OCI-LY7 (cell line): Measurements from ENCODE around the gene ATP2A1. TPM values are rescaled to one million over a fixed set of nuclear protein-coding genes. Genes with fewer than 3 reads are reported as not detected.
"Not testable (repeated sequence)": the region's sequence is repeated elsewhere in the genome, so short reads cannot be mapped to it uniquely, and the experiment has no call there.

Experiments used
- BruUV-seq: library from RNA; stranded (reverse); fragments of 400-500 nt; replicated peaks from 2 replicates; lab custom pipeline; 2021; lab: Mats Ljungman, UMichigan
- CTCF ChIA-PET: fragments of 300-600 bp; sonication (Branson Sonifier 250); formaldehyde crosslinking; loops from one replicate; lab custom pipeline; 2022; ENCODE audit warnings: antibody characterized with exemption; ENCODE audit not compliant: unreplicated experiment; lab: Charles Lee
- POLR2A ChIA-PET: fragments of 300-600 bp; sonication (Branson Sonifier 250); formaldehyde crosslinking; loops from one replicate; lab custom pipeline; 2022; ENCODE audit warnings: antibody characterized with exemption; lab: Charles Lee
- DNase-seq: peaks from one replicate; pipeline ENCODE4 v3.0.0-alpha.2; 2015; ENCODE audit warnings: low spot score
- H2AFZ ChIP-seq: fragments of 200-600 bp; sonication (generic), shearing (Covaris generic); 2 replicates; pipeline ENCODE4 v1.6.1; 2014; ENCODE audit warnings: mild to moderate bottlenecking, antibody characterized with exemption, low read length, moderate library complexity
- H3K27ac ChIP-seq: fragments of 200-600 bp; sonication (generic); 2 replicates; pipeline ENCODE4 v1.5.1; 2014; ENCODE audit warnings: mixed run types, low read depth, mild to moderate bottlenecking, moderate library complexity, low read length, inconsistent platforms; ENCODE audit not compliant: poor library complexity, severe bottlenecking
- H3K36me3 ChIP-seq: fragments of 200-600 bp; sonication (generic); 2 replicates; pipeline ENCODE4 v1.6.1; 2014; ENCODE audit warnings: mild to moderate bottlenecking, antibody characterized with exemption, low read length, moderate library complexity, mixed read lengths; ENCODE audit not compliant: insufficient read depth
- H3K4me1 ChIP-seq: fragments of 200-600 bp; sonication (generic); 2 replicates; pipeline ENCODE4 v1.5.1; 2014; ENCODE audit warnings: mild to moderate bottlenecking, low read length; ENCODE audit not compliant: insufficient read depth, poor library complexity, severe bottlenecking
- H3K4me2 ChIP-seq: fragments of 200-600 bp; sonication (generic); 2 replicates; pipeline ENCODE4 v1.6.1; 2014; ENCODE audit warnings: mild to moderate bottlenecking, low read length
- H3K4me3 ChIP-seq: fragments of 200-600 bp; sonication (generic); 2 replicates; pipeline ENCODE4 v1.5.1; 2014; ENCODE audit warnings: mild to moderate bottlenecking, low read depth, low read length; ENCODE audit not compliant: poor library complexity, severe bottlenecking
- H3K79me2 ChIP-seq: fragments of 200-600 bp; sonication (generic); 2 replicates; pipeline ENCODE4 v1.6.1; 2016; ENCODE audit warnings: low read depth, mild to moderate bottlenecking, low read length, moderate library complexity, mixed read lengths; ENCODE audit not compliant: insufficient read depth
- H3K9me2 ChIP-seq: fragments of 200-600 bp; sonication (generic); 2 replicates; pipeline ENCODE4 v1.6.1; 2016; ENCODE audit warnings: mild to moderate bottlenecking, low read length, mixed read lengths; ENCODE audit not compliant: insufficient read depth
- H3K9me3 ChIP-seq: fragments of 200-600 bp; sonication (generic); 2 replicates; pipeline ENCODE4 v1.6.1; 2014; ENCODE audit warnings: mild to moderate bottlenecking, mixed run types, low read length, mixed read lengths
- H4K20me1 ChIP-seq: fragments of 200-600 bp; sonication (generic); 2 replicates; pipeline ENCODE4 v1.6.1; 2014; ENCODE audit warnings: mild to moderate bottlenecking, antibody characterized with exemption, low read length, moderate library complexity, mixed read lengths; ENCODE audit not compliant: insufficient read depth
- CTCF ChIP-seq: fragments of 200-600 bp; sonication (generic); conservative IDR thresholded peaks from 2 replicates; pipeline ENCODE4 v1.5.1; 2014; ENCODE audit warnings: mild to moderate bottlenecking, antibody characterized with exemption, low read length, moderate library complexity, mixed read lengths
- EZH2phosphoT487 ChIP-seq: fragments of 200-600 bp; sonication (generic); IDR thresholded peaks from 2 replicates; pipeline ENCODE4 v1.6.1; 2018; ENCODE audit warnings: low read depth, borderline replicate concordance, mild to moderate bottlenecking, mixed run types, antibody characterized with exemption, low read length, moderate library complexity, mixed read lengths
- intact Hi-C: fragments of 100-400 bp; cut with micrococcal nuclease; formaldehyde crosslinking; loops from one replicate; pipeline ENCODE4 v1.10.0; 2022; ENCODE audit not compliant: unreplicated experiment
- total RNA-seq, 2 experiments: library from RNA; depleted of rRNA in 1 of 2; stranded (reverse); fragments of >200 nt in 1 of 2; shearing (Covaris generic) in 1 of 2; gene quantifications; 2 replicates each; pipeline ENCODE4 v1.2.3, GENCODE V29; 2014 to 2022

The ATP2A1 gene
- total RNA-seq, 2 experiments from 2014 or later, result 5.0 TPM

- H3K9me3 ChIP-seq, result no peaks in the 10 kb centered on the region
- peak overlapping the region; percentile 64 for H3K27ac ChIP-seq
- POLR2A ChIA-PET, result interaction anchor here (1.2 to 1.4 kb wide), 3 partner anchors 16 to 65 kb away, joined by 3 to 5 read pairs (median 4); no protein-coding TSS in a partner anchor
- peak overlapping the region; percentile 77 for H3K4me3 ChIP-seq
- H3K4me1 ChIP-seq, result peaks cover 24% of the 10 kb centered on the region
- TF ChIP-seq EZH2phosphoT487 (no peak), CTCF (no peak)
- BruUV-seq, result no TSS peak
- DNase-seq, result peak; percentile 93
- H2AFZ ChIP-seq, result peak overlapping the region; percentile 60; the same call in 1 of the 2 replicates
- H4K20me1 ChIP-seq, result no peaks in the 10 kb centered on the region
- peak overlapping the region; percentile 92 for H3K4me2 ChIP-seq
- no peaks in the 10 kb centered on the region for H3K9me2 ChIP-seq
- CTCF ChIA-PET, result interaction anchor here (1.3 kb wide), 1 partner anchor 56 kb away, joined by 3 read pairs; no protein-coding TSS in a partner anchor
- no peaks in the 10 kb centered on the region for H3K36me3 ChIP-seq
- peaks cover 6% of the 10 kb centered on the region; the same call in 1 of the 2 replicates for H3K79me2 ChIP-seq
- intact Hi-C loops, result loop anchor here (1.0 to 10.0 kb wide), 2 partner anchors 65 to 1875 kb away; no protein-coding TSS in a partner anchor
Measured at GRCh38 chr16:28879841-28880588, 1.7 kb downstream of the ATP2A1 start.

- no peaks in the 10 kb centered on the region for H4K20me1 ChIP-seq
- H3K27ac ChIP-seq, result no peak overlapping the region
- POLR2A ChIA-PET, result no interaction called here
- TF ChIP-seq EZH2phosphoT487, result no peak
- no peak for TF ChIP-seq CTCF
- peak overlapping the region; percentile 92; the same call in 1 of the 2 replicates for H3K4me2 ChIP-seq
- H3K9me2 ChIP-seq, result no peaks in the 10 kb centered on the region
- peaks cover 24% of the 10 kb centered on the region for H3K4me1 ChIP-seq
- H3K9me3 ChIP-seq, result no peaks in the 10 kb centered on the region
- CTCF ChIA-PET, result no interaction called here
- DNase-seq, result no peak
- BruUV-seq, result no TSS peak
- no peaks in the 10 kb centered on the region for H3K36me3 ChIP-seq
- intact Hi-C loops, result no loop called here
- H3K4me3 ChIP-seq, result no peak overlapping the region
- peaks cover 6% of the 10 kb centered on the region; the same call in 1 of the 2 replicates for H3K79me2 ChIP-seq
- no peak overlapping the region for H2AFZ ChIP-seq
Measured at GRCh38 chr16:28880589-28880915, 2.3 kb downstream of the ATP2A1 start.

- ChIA-PET POLR2A (no interaction called here), CTCF (no interaction called here)
- no peak overlapping the region for H2AFZ ChIP-seq
- no peaks in the 10 kb centered on the region for H4K20me1 ChIP-seq
- peaks cover 6% of the 10 kb centered on the region; the same call in 1 of the 2 replicates for H3K79me2 ChIP-seq
- no peaks in the 10 kb centered on the region for H3K9me3 ChIP-seq
- H3K4me2 ChIP-seq, result no peak overlapping the region
- no peaks in the 10 kb centered on the region for H3K9me2 ChIP-seq
- no peak for DNase-seq
- H3K36me3 ChIP-seq, result no peaks in the 10 kb centered on the region
- BruUV-seq, result no TSS peak
- TF ChIP-seq EZH2phosphoT487 (no peak), CTCF (no peak)
- no peak overlapping the region for H3K27ac ChIP-seq
- H3K4me3 ChIP-seq, result no peak overlapping the region
- peaks cover 24% of the 10 kb centered on the region for H3K4me1 ChIP-seq
- intact Hi-C loops, result no loop called here
Measured at GRCh38 chr16:28880955-28881354, 2.7 kb downstream of the ATP2A1 start.

- H3K9me2 ChIP-seq, H4K20me1 ChIP-seq, H3K79me2 ChIP-seq, BruUV-seq, intact Hi-C loops, H3K9me3 ChIP-seq, POLR2A ChIA-PET, H3K27ac ChIP-seq, H2AFZ ChIP-seq, H3K4me2 ChIP-seq, DNase-seq, H3K36me3 ChIP-seq, CTCF ChIA-PET, H3K4me3 ChIP-seq: not testable (repeated sequence)
- peaks cover 24% of the 10 kb centered on the region for H3K4me1 ChIP-seq
Measured at GRCh38 chr16:28881565-28881964, 3.3 kb downstream of the ATP2A1 start.
